B cell (primary cell): ENCODE data around the gene PODN. TPM values are rescaled to one million over a fixed set of nuclear protein-coding genes. Genes with fewer than 3 reads are reported as not detected.

Source experiments
- ATAC-seq: fragments of 200-7000 bp; cut with Tn5 transposase; one replicate; pipeline ENCODE4 v1.10.0; 2021; ENCODE audit warnings: low read depth, mild to moderate bottlenecking, moderate number of reproducible peaks, moderate library complexity
- CTCF ChIA-PET: fragments of 350-600 bp; sonication (Branson Sonifier 250); formaldehyde crosslinking; loops from one replicate; lab custom pipeline; 2021; ENCODE audit warnings: antibody characterized with exemption, inconsistent platforms; lab: Charles Lee
- POLR2A ChIA-PET: fragments of 350-600 bp; sonication (Branson Sonifier 250); formaldehyde crosslinking; loops from one replicate; lab custom pipeline; 2021; ENCODE audit warnings: antibody characterized with exemption; lab: Charles Lee
- DNase-seq: peaks from one replicate; pipeline ENCODE4 v3.0.0; 2013
- H2AFZ ChIP-seq: 2 replicates; pipeline ENCODE4 v1.6.1; 2012; ENCODE audit warnings: mild to moderate bottlenecking, low read depth, low read length; ENCODE audit not compliant: insufficient read depth, poor library complexity, severe bottlenecking
- H3K27ac ChIP-seq, 2 donors: 1 replicate in 1 of 2; 2 replicates in 1 of 2; pipeline ENCODE4 v1.5.1; 2012 to 2013; ENCODE audit warnings: low read length in 2 of 2, mild to moderate bottlenecking in 2 of 2, moderate library complexity in 1 of 2
- H3K27me3 ChIP-seq, 4 experiments: fragments of 200-600 bp in 1 of 4; sonication (generic) in 1 of 4; replicated peaks in 1 of 4; 1 replicate in 2 of 4; 2 replicates in 2 of 4; pipeline versions ENCODE4 v1.6.1 to v1.7.0; 2013 to 2016; ENCODE audit warnings: low read length in 3 of 4, mild to moderate bottlenecking in 2 of 4, mixed read lengths in 1 of 4, moderate library complexity in 1 of 4; ENCODE audit not compliant: insufficient read depth in 4 of 4, control insufficient read depth in 3 of 4; ENCODE audit errors: control extremely low read depth in 1 of 4
- H3K36me3 ChIP-seq, 2 experiments: replicated peaks in 1 of 2; 1 replicate in 1 of 2; 2 replicates in 1 of 2; pipeline versions ENCODE4 v1.6.1 to v1.7.1; 2013; ENCODE audit warnings: low read length in 1 of 2; ENCODE audit not compliant: insufficient read depth in 2 of 2, control insufficient read depth in 1 of 2; ENCODE audit errors: control extremely low read depth in 1 of 2, extremely low read depth in 1 of 2
- H3K4me1 ChIP-seq, 2 donors: fragments of 200-600 bp in 1 of 2; sonication (generic) in 1 of 2; 1 replicate in 1 of 2; 2 replicates in 1 of 2; pipeline versions ENCODE4 v1.5.1 to v1.6.1; 2013 to 2017; ENCODE audit warnings: low read length in 2 of 2; ENCODE audit not compliant: control insufficient read depth in 2 of 2, insufficient read depth in 2 of 2
- H3K4me2 ChIP-seq: replicated peaks from 2 replicates; pipeline ENCODE3; 2012; ENCODE audit warnings: mild to moderate bottlenecking, low read depth, low read length; ENCODE audit not compliant: poor library complexity, severe bottlenecking
- H3K4me3 ChIP-seq, 5 experiments: fragments of 200-600 bp in 1 of 5; sonication (generic) in 1 of 5; 1 replicate in 3 of 5; 2 replicates in 2 of 5; pipeline versions ENCODE4 v1.5.1 to v1.7.0; 2011 to 2016; ENCODE audit warnings: low read length in 4 of 5, mild to moderate bottlenecking in 4 of 5, low read depth in 2 of 5, control low read depth in 1 of 5, moderate library complexity in 1 of 5; ENCODE audit not compliant: insufficient read depth in 1 of 5; ENCODE audit errors: control extremely low read depth in 1 of 5, extremely low read depth in 1 of 5
- H3K79me2 ChIP-seq: fragments of 200-600 bp; sonication (generic); one replicate; pipeline ENCODE4 v1.6.0; 2016; ENCODE audit warnings: low read length; ENCODE audit not compliant: control insufficient read depth, insufficient read depth
- H3K9ac ChIP-seq: fragments of 200-600 bp; sonication (generic); 2 replicates; pipeline ENCODE4 v1.6.1; 2017; ENCODE audit warnings: mild to moderate bottlenecking, low read length, moderate library complexity
- H3K9me3 ChIP-seq, 3 donors: one replicate each; pipeline versions ENCODE4 v1.6.1 to v1.7.1; 2013; ENCODE audit warnings: low read length in 2 of 3; ENCODE audit not compliant: control insufficient read depth in 2 of 3, insufficient read depth in 1 of 3; ENCODE audit errors: control extremely low read depth in 1 of 3
- H4K20me1 ChIP-seq: 2 replicates; pipeline ENCODE4 v1.6.0; 2012; ENCODE audit warnings: mild to moderate bottlenecking, low read length; ENCODE audit not compliant: insufficient read depth, control insufficient read depth, poor library complexity, severe bottlenecking
- H3K27ac Mint-ChIP-seq: one replicate; pipeline ENCODE4 v1.8.0; 2021; ENCODE audit warnings: mixed read lengths
- H3K27me3 Mint-ChIP-seq: one replicate; pipeline ENCODE4 v1.8.0; 2021; ENCODE audit warnings: mixed read lengths
- H3K4me1 Mint-ChIP-seq: one replicate; pipeline ENCODE4 v1.8.0; 2021; ENCODE audit warnings: mixed read lengths
- H3K4me3 Mint-ChIP-seq: one replicate; pipeline ENCODE4 v1.8.0; 2021; ENCODE audit warnings: mixed read lengths
- H3K9me3 Mint-ChIP-seq: one replicate; pipeline ENCODE4 v1.8.0; 2022; ENCODE audit warnings: mixed read lengths; ENCODE audit not compliant: insufficient read depth
- CTCF ChIP-seq: fragments of 200-600 bp; IDR thresholded peaks from one replicate; pipeline ENCODE4 v1.8.0; 2022; ENCODE audit warnings: antibody characterized with exemption, mild to moderate bottlenecking
- EZH2 ChIP-seq: IDR thresholded peaks from 2 replicates; pipeline ENCODE4 v1.6.1; 2012; ENCODE audit warnings: borderline replicate concordance, low read depth, mild to moderate bottlenecking, moderate library complexity, low read length; ENCODE audit not compliant: insufficient read depth, poor library complexity, severe bottlenecking
- WGBS: methylation state at CpG from one replicate; pipeline ENCODE4 v1.1.5; 2013; ENCODE audit warnings: missing lambda C conversion rate; ENCODE audit not compliant: insufficient coverage; 5-methylcytosine and 5-hydroxymethylcytosine counted together
- intact Hi-C: fragments of 100-400 bp; cut with micrococcal nuclease; formaldehyde crosslinking; loops from one replicate; pipeline ENCODE4 v1.10.0; 2022
- polyA plus RNA-seq: library from polyadenylated mRNA; depleted of rRNA; stranded (reverse); fragments of >200 nt; gene quantifications from 2 replicates; pipeline ENCODE4 v1.2.3, GENCODE V29; 2012
- total RNA-seq, 2 donors: library from RNA; stranded (reverse); fragments of 120-200 nt in 1 of 2; gene quantifications; 1 replicate in 1 of 2; 2 replicates in 1 of 2; pipeline versions ENCODE4 v1.2.3 to v1.2.4, GENCODE V29; 2013 to 2022

Gene PODN
- total and polyA plus RNA-seq, 2 donors (not counting 1 experiment from before 2014, with no cell fraction given) = not detected

GRCh38 chr1:53014791-53015507 lies 47.1 kb upstream of the PODN start:
- Mint-ChIP-seq H3K4me3 (peak overlapping the region; percentile 87), H3K27ac (peak overlapping the region; percentile 62), H3K27me3 (no peaks in the 10 kb centered on the region), H3K9me3 (no peaks in the 10 kb centered on the region), H3K4me1 (peaks cover 27% of the 10 kb centered on the region)
- TF ChIP-seq CTCF = no peak
- TF ChIP-seq EZH2 = no peak
- Histone ChIP-seq H3K79me2 (peaks cover 48% of the 10 kb centered on the region), H3K27ac (peak overlapping the region in 1 of 2 donors; percentile 13), H3K9me3 (no peaks in the 10 kb centered on the region), H3K4me2 (peak overlapping the region; percentile 77), H3K9ac (peak overlapping the region; percentile 74), H3K4me1 (peaks cover 19 to 20% of the 10 kb centered on the region in 2 donors), H4K20me1 (no peaks in the 10 kb centered on the region), H3K4me3 (peak overlapping the region; percentile 45 to 88 (median 62)), H2AFZ (peak overlapping the region; percentile 64), H3K36me3 (no peaks in the 10 kb centered on the region), H3K27me3 (no peaks in the 10 kb centered on the region)
- peak; percentile 86 for DNase-seq
- ChIA-PET POLR2A (no interaction called here), CTCF (interaction anchor here (1.0 kb wide), 1 partner anchor 960 kb away, joined by 3 read pairs; the partner anchor contains the start of gene TXNDC12)
- ATAC-seq = peak; percentile 96
- WGBS = 0% methylated on average over 6 of the region's 9 CpGs
- intact Hi-C loops = loop anchor here (10.0 kb wide), 4 partner anchors 90 to 650 kb away; partner anchors contain the start of genes CC2D1B, ECHDC2, LRP8 and SCP2

- H3K4me2 ChIP-seq = peak overlapping the region; percentile 77
- no peaks in the 10 kb centered on the region for H3K9me3 ChIP-seq
- H3K27ac ChIP-seq = peak overlapping the region in 1 of 2 donors; percentile 13
- H4K20me1 ChIP-seq = no peaks in the 10 kb centered on the region
- ChIA-PET POLR2A (no interaction called here), CTCF (no interaction called here)
- ATAC-seq (no peak), DNase-seq (peak; percentile 6)
- H3K27me3 ChIP-seq = no peaks in the 10 kb centered on the region
- Mint-ChIP-seq H3K4me3 (peak overlapping the region; percentile 87), H3K27me3 (no peaks in the 10 kb centered on the region), H3K27ac (peak overlapping the region; percentile 53), H3K9me3 (no peaks in the 10 kb centered on the region), H3K4me1 (peaks cover 27% of the 10 kb centered on the region)
- H3K79me2 ChIP-seq = peaks cover 48% of the 10 kb centered on the region
- intact Hi-C loops = loop anchor here (10.0 kb wide), 4 partner anchors 91 to 651 kb away; partner anchors contain the start of genes CC2D1B, ECHDC2, LRP8 and SCP2
- H3K36me3 ChIP-seq = no peaks in the 10 kb centered on the region
- H3K4me3 ChIP-seq = peak overlapping the region; percentile 45 to 88 (median 62)
- H2AFZ ChIP-seq = peak overlapping the region; percentile 64
- TF ChIP-seq EZH2 (no peak), CTCF (no peak)
- peak overlapping the region; percentile 74 for H3K9ac ChIP-seq
- peaks cover 19 to 20% of the 10 kb centered on the region in 2 donors for H3K4me1 ChIP-seq
- WGBS = 40% methylated on average over 2 of the region's 3 CpGs
Measured at GRCh38 chr1:53015508-53015860, 46.5 kb upstream of the PODN start.
